Esophagus (tissue), 2 donors: ENCODE data around the gene APBA2. TPM values are rescaled to one million over a fixed set of nuclear protein-coding genes. Genes with fewer than 3 reads are reported as not detected.
"Not testable (repeated sequence)": the region's sequence is repeated elsewhere in the genome, so short reads cannot be mapped to it uniquely, and the experiment has no call there.

Source experiments
- H3K27ac ChIP-seq, 2 donors: one replicate each; pipeline ENCODE4 v1.5.1; 2013; ENCODE audit warnings: low read depth in 2 of 2, mild to moderate bottlenecking in 2 of 2, inconsistent platforms in 1 of 2, low read length in 1 of 2, moderate library complexity in 1 of 2
- H3K27me3 ChIP-seq, 2 donors: one replicate each; pipeline ENCODE4 v1.6.1; 2013; ENCODE audit warnings: low read length in 2 of 2, control low read depth in 1 of 2, mild to moderate bottlenecking in 1 of 2; ENCODE audit not compliant: insufficient read depth in 2 of 2, control insufficient read depth in 1 of 2
- H3K36me3 ChIP-seq, 2 donors: one replicate each; pipeline ENCODE4 v1.6.1; 2013; ENCODE audit warnings: low read length in 1 of 2; ENCODE audit not compliant: control insufficient read depth in 2 of 2, insufficient read depth in 2 of 2
- H3K4me1 ChIP-seq, 2 donors: one replicate each; pipeline ENCODE4 v1.6.1; 2013; ENCODE audit warnings: low read length in 1 of 2; ENCODE audit not compliant: control insufficient read depth in 2 of 2, insufficient read depth in 2 of 2
- H3K4me3 ChIP-seq, 2 donors: one replicate each; pipeline ENCODE4 v1.5.1; 2013; ENCODE audit warnings: low read length in 2 of 2, mild to moderate bottlenecking in 2 of 2, low read depth in 1 of 2, moderate library complexity in 1 of 2
- H3K9me3 ChIP-seq, 2 donors: one replicate each; pipeline ENCODE4 v1.6.1; 2013; ENCODE audit warnings: mild to moderate bottlenecking in 2 of 2, low read depth in 1 of 2, low read length in 1 of 2, moderate library complexity in 1 of 2; ENCODE audit not compliant: control insufficient read depth in 2 of 2, insufficient read depth in 1 of 2
- WGBS, 2 donors: extraction: QIAGEN DNeasy Blood & Tissue Kit; methylation state at CpG; one replicate each; pipeline ENCODE4 v1.1.7; 2013; 5-methylcytosine and 5-hydroxymethylcytosine counted together
- polyA plus RNA-seq, 2 donors: library from polyadenylated mRNA; stranded (reverse); fragments of 200-250 nt; gene quantifications; one replicate each; pipeline ENCODE4 v1.2.3, GENCODE V29; 2013
- donor health status: healthy with polysubstance abuse.
- donor health status: Bipolar disorder and iron deficiency.

The APBA2 gene
- polyA plus RNA-seq, 2 donors, result 0.77 to 1.7 TPM

DNA sequence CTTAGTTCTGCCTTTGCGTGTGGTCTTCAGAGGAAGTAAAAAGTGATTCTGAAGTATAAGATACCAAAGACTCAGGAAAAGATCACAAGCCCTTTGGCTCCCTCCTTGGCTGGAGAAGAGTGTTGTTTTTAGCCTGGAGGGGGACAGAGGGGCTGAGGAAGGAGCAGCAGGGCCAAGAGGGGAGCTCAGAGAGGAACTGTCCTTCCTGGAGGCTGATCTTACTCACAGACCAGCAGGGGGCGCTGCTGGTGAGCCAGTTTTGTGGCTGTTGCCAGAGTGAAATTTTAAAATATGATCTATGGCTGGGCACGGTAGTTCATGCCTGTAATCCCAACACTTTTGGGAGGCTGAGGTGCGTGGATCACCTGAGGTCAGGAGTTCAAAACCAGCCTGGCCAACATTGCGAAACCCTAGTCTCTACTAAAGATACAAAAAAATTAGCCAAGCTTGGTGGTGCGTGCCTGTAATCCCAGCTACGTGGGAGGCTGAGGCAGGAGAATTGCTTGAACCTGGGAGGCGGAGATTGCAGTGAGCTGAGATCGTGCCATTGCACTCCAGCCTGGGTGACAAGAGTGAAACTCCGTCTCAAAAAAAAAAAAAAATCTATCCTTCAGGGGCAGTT lies 216.5 kb downstream of the APBA2 start:
- H3K36me3 ChIP-seq, H3K4me3 ChIP-seq, H3K27ac ChIP-seq, H3K9me3 ChIP-seq, H3K27me3 ChIP-seq, H3K4me1 ChIP-seq: not testable (repeated sequence)
- WGBS, 2 donors, result 73 to 75% methylated on average over 10 of the region's 10 CpGs

DNA sequence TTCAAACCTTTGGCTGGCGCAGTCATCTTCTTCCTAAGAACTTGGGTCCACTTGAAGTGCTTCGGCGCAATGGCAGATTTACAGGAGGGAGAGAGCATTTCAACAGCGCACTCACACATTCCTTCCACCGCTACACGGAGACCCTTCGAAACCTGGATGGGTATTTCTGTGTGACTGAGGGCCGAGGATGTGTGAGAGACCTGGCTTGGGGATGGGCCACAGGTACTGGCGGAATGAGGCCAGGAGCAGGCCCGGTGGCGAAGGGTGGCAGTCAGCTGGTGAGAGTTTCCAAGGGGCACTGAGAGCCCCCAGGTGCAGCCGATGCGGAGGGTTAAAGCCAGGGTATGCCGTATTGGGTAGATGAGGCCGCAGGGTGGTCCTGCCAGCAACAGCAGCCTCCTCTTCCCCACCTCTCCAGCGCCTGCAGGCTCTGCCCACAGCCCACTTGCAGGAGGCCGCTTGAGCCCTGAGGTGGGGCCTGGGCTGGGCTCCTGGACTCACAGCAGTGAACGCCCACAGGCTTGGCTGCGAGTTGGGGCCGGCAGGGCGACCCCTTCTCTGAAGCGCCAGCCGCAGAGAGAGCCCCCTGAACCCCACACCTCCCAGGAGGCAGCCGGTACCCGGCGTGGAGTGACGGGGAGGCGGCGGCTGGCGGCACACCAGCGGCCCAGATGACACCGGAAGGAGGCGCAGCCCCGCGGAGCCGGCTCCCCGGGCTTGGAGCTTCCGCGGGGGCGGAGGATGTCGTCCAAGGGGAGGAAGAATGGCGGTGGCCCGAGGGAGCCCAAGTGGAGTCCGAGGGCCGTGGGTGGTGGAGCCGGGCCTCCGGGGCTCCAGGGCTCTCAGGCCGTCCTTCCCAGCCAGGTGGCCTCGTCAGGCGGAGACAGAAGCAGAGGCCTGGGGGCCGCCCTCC lies 217.4 kb downstream of the APBA2 start:
- Histone ChIP-seq H3K4me3 (no peak overlapping the region), H3K27ac (no peak overlapping the region), H3K36me3 (no peaks in the 10 kb centered on the region), H3K4me1 (peaks cover 0 to 3% of the 10 kb centered on the region in 2 donors), H3K9me3 (no peaks in the 10 kb centered on the region), H3K27me3 (no peaks in the 10 kb centered on the region)
- 43 to 46% methylated on average over 43 to 51 of the region's 51 CpGs for WGBS, 2 donors

DNA sequence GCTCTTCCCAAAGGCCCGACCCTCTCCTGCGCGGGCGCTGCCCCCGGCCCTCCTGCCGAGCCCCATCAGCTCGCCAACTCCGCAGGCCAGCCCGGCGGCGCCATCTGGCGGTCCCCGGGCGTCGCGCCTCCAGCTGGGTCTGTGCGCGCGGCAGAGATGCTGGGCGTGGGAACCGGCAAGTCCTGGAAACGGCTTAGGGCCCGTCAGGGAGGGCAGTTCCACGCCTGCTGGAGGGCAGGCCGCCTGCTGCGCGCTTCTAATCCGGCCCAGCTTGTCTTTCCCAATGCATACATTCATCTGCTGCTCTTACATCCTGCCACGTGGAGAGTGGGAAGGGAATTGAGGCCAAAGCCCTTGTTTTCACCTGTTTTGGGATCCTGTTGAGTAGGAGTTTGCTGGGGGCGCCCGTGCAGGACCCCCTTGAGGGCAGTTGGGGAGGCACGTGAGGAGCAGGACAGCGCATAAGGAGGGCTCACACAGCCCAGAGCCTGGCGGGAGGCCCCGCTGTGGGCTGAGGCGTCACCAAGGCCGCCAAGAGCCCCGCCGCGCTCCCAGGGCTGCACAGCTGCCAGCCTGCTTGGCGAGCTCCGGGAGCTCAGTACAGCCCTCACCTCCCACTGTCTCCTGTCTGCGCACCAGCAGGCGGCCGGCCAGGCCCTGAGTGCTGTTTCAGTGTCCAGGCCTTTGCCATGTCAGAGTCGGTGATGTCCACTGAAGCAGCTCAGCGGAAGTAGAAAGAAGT lies 218.2 kb downstream of the APBA2 start:
- H3K9me3 ChIP-seq, result no peaks in the 10 kb centered on the region

DNA sequence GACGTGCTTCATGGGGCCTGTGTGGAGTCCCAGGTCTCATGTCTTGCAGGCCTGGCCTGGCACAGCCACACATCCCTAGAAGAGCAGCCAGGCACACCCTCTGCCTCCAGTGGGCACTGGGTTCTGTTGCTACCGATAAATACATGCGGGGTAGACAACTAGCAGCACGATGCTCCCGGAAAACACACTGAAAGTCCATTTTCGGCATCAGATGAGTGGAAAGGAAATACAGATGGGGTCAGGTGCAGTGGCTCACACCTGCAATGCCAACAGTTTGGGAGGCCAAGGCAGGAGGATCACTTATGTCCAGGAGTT lies 218.7 kb downstream of the APBA2 start:
- Histone ChIP-seq H3K4me1 (peaks cover 0 to 3% of the 10 kb centered on the region in 2 donors), H3K36me3 (no peaks in the 10 kb centered on the region), H3K9me3 (no peaks in the 10 kb centered on the region), H3K4me3 (no peak overlapping the region), H3K27ac (no peak overlapping the region), H3K27me3 (no peaks in the 10 kb centered on the region)
- WGBS, 2 donors, result 95 to 96% methylated on average over 6 of the region's 6 CpGs

More for the DNA sequence above, 218.2 kb downstream of the APBA2 start:
- Histone ChIP-seq H3K27ac (no peak overlapping the region), H3K4me1 (peaks cover 0 to 3% of the 10 kb centered on the region in 2 donors), H3K27me3 (no peaks in the 10 kb centered on the region), H3K4me3 (no peak overlapping the region), H3K36me3 (no peaks in the 10 kb centered on the region)
- WGBS, 2 donors, result 31 to 37% methylated on average over 44 to 47 of the region's 47 CpGs

DNA sequence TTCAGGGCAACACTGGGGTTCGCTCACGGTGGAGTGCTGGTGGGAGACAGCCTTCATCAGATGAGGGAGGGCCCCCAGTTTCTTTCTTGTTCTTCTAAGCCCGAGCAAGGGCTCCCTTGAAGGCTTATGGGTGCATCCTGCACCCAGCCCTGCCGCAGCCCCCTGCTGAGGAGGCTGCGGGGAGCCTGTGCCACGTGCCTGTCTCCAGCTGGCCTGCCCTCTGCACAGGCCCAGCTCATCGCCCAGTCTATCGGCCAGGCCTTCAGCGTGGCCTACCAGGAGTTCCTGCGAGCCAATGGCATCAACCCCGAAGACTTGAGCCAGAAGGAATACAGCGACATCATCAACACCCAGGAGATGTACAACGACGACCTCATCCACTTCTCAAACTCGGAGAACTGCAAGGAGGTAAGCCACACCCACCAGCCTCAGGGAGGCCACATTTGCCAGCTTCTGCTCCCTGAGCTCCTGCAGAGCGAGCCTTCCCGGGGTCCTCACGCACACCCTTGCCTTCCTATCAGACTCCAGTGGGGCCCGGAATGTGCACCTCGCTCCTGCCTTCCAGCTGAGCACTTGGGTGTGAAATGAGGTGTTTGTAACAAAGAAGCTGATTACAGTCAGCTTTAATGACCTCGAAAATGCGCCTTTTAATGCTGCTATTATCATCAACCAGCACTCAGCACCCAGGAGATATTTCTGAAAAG lies 219.5 kb downstream of the APBA2 start:
- 85 to 86% methylated on average over 22 of the region's 22 CpGs for WGBS, 2 donors
- H3K9me3 ChIP-seq, result no peaks in the 10 kb centered on the region
- no peaks in the 10 kb centered on the region for H3K27me3 ChIP-seq
- no peaks in the 10 kb centered on the region for H3K36me3 ChIP-seq
- peaks cover 0 to 3% of the 10 kb centered on the region in 2 donors for H3K4me1 ChIP-seq
- H3K4me3 ChIP-seq, result no peak overlapping the region
- no peak overlapping the region for H3K27ac ChIP-seq

DNA sequence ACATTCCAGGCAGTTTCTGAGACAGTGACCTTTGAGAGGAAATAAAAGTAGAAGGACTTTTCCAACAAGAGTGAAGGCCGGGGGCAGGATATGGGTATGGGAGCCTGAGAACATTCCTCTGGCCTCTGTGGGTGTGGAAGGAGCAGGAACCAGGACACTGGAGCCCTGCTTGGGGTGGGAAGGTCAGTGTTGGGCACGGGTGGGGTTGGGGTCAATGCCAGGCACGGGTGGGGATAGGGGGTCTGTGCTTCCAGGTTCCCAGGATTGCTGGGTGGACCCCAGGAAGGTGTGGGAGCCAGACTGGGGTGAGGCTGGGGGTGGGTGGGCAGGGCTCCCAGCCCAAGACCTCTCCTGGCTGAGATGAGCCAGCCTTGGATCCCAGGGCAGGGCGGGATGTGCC lies 220.3 kb downstream of the APBA2 start:
- WGBS, 2 donors, result 90 to 93% methylated on average over 4 of the region's 4 CpGs
- H3K4me1 ChIP-seq, result peaks cover 0 to 3% of the 10 kb centered on the region in 2 donors
- H3K27me3 ChIP-seq, result no peaks in the 10 kb centered on the region
- no peaks in the 10 kb centered on the region for H3K9me3 ChIP-seq
- H3K36me3 ChIP-seq, result no peaks in the 10 kb centered on the region
- H3K27ac ChIP-seq, result no peak overlapping the region
- no peak overlapping the region for H3K4me3 ChIP-seq

DNA sequence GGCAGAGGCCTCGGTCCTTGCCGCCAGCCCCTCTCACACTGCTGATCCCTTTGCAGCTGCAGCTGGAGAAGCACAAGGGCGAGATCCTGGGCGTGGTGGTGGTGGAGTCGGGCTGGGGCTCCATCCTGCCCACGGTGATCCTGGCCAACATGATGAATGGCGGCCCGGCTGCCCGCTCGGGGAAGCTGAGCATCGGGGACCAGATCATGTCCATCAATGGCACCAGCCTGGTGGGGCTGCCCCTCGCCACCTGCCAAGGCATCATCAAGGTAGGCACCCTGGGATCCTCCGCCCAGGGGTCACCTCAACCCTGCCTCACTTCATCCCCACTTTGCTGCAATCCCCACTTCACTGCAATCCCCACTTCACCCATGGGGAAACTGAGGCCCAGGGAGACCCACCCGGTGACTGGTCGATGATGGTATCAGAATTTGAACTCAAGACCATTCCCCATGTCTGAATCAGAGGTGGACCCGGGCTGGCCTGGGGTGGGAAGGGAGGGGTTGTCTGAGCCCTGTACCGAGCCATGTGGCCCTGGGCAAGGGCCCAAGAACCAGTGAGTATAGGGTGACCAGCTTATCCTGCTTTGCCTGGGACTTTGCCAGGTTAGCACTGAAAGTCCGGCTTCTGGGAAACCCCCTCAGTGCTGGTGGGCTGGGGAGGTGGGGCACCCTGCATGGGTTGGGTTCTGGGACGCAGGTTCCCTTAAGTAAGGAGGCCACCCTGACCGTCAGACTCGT lies 220.9 kb downstream of the APBA2 start:
- no peak overlapping the region for H3K4me3 ChIP-seq
- peaks cover 0 to 3% of the 10 kb centered on the region in 2 donors for H3K4me1 ChIP-seq
- H3K36me3 ChIP-seq, result no peaks in the 10 kb centered on the region
- no peaks in the 10 kb centered on the region for H3K27me3 ChIP-seq
- no peak overlapping the region for H3K27ac ChIP-seq
- no peaks in the 10 kb centered on the region for H3K9me3 ChIP-seq
- 88 to 89% methylated on average over 21 of the region's 21 CpGs for WGBS, 2 donors

DNA sequence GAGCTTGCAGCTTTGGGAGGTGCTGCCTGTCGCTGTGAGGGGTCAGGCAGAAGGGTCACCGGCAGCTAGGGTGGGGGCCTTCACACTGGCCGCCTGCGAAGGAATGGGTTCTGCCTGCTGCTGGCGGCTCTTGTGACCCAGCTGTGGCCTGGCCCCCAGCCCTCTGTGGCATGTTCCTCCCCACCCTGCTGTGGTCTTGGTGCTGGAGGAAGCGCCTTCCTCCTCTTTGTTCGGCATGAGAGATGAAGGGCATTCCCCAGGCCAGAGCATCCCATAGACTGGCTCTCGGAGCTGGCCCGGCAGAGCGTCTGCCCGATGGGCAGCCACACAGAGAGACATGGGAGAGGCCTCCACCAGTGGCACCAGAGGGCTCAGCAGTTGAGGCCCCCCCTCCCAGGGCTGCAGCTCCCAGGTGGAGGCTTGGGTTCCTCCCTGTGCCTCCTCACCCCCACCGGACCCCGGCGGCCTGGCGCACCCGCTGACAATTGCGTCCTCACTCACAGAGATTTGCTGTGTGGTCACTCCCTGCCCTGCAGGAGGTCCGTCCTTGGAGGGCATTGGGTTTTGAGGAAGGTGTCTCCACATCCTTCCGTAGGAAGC lies 221.6 kb downstream of the APBA2 start:
- Histone ChIP-seq H3K4me1 (peaks cover 0 to 3% of the 10 kb centered on the region in 2 donors), H3K27me3 (no peaks in the 10 kb centered on the region), H3K9me3 (no peaks in the 10 kb centered on the region), H3K27ac (no peak overlapping the region), H3K4me3 (no peak overlapping the region), H3K36me3 (no peaks in the 10 kb centered on the region)
- 83 to 92% methylated on average over 17 to 19 of the region's 19 CpGs for WGBS, 2 donors
